Right atrium auricular region (tissue), 2 donors: ENCODE data around the gene MAP3K12. TPM values are rescaled to one million over a fixed set of nuclear protein-coding genes. Genes with fewer than 3 reads are reported as not detected.
A peak's percentile ranks its signal among the peaks of the same experiment; 100 is the strongest.

ENCODE experiments used
- DNase-seq: peaks from one replicate; pipeline ENCODE4 v3.0.0-alpha.2; 2019; ENCODE audit warnings: low spot score
- H3K27ac ChIP-seq, 2 donors: fragments of 200-600 bp; sonication (generic); 1 replicate in 1 of 2; 2 replicates in 1 of 2; pipeline ENCODE4 v1.5.1; 2016 to 2019
- H3K27me3 ChIP-seq, 2 donors: fragments of 200-600 bp; sonication (generic); one replicate each; pipeline versions ENCODE4 v1.5.1 to v1.6.0; 2017 to 2019
- H3K36me3 ChIP-seq: fragments of 200-600 bp; sonication (generic); one replicate; pipeline ENCODE4 v1.5.1; 2016
- H3K4me1 ChIP-seq, 2 donors: fragments of 200-600 bp; sonication (generic); one replicate each; pipeline versions ENCODE4 v1.5.1 to v1.6.0; 2017 to 2019
- H3K4me3 ChIP-seq, 2 donors: fragments of 200-600 bp; sonication (generic); 1 replicate in 1 of 2; 2 replicates in 1 of 2; pipeline ENCODE4 v1.5.1; 2017 to 2019; ENCODE audit warnings: mild to moderate bottlenecking in 1 of 2, moderate library complexity in 1 of 2
- H3K9me3 ChIP-seq, 2 donors: fragments of 200-600 bp; sonication (generic); one replicate each; pipeline ENCODE4 v1.5.1; 2019
- total RNA-seq, 2 donors: library from RNA; depleted of rRNA; stranded (reverse); fragments of >200 nt; gene quantifications; one replicate each; pipeline ENCODE4 v1.1.0, GENCODE V29; 2016
- TF ChIP-seq, protein P1 (sequence below), 2 donors: fragments of 200-600 bp; sonication (generic); IDR thresholded peaks; one replicate each; pipeline ENCODE4 v1.5.1; 2019; ENCODE audit warnings: antibody characterized with exemption in 2 of 2

MAP3K12 gene
- total RNA-seq, 2 donors from 2014 or later: 2.6 to 9.8 TPM

DNA sequence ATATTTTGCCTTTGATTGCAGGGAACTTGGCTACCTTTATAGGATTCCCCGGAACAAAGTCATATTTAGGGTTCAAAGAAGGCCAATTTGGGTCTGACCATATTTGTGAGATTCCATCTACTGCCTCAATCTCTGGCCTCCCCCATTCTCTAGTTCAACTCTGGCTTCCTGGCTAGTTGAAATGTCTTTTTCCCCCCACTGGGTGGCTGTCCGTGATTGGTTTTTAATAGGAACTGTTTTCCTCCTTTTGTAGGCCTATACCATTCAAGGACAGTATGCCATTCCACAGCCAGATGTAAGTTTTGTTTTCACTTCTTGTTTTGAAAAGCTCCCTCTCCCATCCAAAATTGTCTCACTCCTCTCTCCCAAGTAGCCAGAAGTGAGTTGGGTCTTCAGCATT lies 33.6 kb downstream of the MAP3K12 start:
- TF ChIP-seq, protein P1, sequence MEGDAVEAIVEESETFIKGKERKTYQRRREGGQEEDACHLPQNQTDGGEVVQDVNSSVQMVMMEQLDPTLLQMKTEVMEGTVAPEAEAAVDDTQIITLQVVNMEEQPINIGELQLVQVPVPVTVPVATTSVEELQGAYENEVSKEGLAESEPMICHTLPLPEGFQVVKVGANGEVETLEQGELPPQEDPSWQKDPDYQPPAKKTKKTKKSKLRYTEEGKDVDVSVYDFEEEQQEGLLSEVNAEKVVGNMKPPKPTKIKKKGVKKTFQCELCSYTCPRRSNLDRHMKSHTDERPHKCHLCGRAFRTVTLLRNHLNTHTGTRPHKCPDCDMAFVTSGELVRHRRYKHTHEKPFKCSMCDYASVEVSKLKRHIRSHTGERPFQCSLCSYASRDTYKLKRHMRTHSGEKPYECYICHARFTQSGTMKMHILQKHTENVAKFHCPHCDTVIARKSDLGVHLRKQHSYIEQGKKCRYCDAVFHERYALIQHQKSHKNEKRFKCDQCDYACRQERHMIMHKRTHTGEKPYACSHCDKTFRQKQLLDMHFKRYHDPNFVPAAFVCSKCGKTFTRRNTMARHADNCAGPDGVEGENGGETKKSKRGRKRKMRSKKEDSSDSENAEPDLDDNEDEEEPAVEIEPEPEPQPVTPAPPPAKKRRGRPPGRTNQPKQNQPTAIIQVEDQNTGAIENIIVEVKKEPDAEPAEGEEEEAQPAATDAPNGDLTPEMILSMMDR (IDR thresholded peaks at IDR 0.05): no peak
- H3K4me1 ChIP-seq: peaks cover 0 to 64% of the 10 kb centered on the region in 2 donors
- peaks cover 100% of the 10 kb centered on the region for H3K36me3 ChIP-seq
- H3K27me3 ChIP-seq: no peaks in the 10 kb centered on the region
- H3K4me3 ChIP-seq: no peak overlapping the region
- H3K27ac ChIP-seq: no peak overlapping the region
- no peak for DNase-seq
- H3K9me3 ChIP-seq: no peaks in the 10 kb centered on the region

DNA sequence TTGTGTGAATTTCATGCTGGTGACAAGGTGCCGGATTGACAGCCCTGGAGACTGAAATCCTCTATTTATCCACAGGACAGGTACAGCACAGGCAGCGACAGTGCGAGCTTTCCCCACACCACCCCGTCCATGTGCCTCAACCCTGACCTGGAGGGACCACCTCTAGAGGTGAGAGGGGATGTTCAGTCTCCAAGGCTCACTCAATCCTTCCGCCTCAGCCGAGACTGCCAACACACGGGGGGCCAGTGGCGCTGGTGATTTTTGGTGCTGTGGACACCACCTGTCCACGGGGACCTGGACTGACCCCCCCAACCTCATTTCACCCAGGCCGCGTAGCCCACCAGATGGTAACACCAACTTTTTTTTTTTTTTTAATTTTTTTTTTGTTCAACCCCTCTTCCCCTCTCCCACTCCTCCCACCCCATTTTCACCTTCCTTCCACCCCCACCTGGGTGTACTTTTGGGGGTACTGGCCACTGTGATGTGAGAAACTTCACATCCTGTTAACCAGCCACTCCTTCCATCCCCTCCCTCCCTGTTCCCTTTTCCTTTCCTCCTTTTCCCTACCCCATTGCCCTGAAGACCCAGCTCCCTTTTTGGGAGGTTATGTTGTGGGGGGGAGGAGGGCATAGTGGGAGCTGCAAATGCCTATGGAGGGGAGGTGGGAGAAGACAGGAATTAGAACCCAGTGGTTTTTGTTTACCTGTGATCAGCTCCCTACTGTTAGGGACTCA lies 34.4 kb downstream of the MAP3K12 start:
- no peak overlapping the region for H3K4me3 ChIP-seq
- H3K4me1 ChIP-seq: peaks cover 0 to 71% of the 10 kb centered on the region in 2 donors
- no peak overlapping the region for H3K27ac ChIP-seq
- H3K9me3 ChIP-seq: no peaks in the 10 kb centered on the region
- TF ChIP-seq, protein P1 (IDR thresholded peaks at IDR 0.05): no peak
- H3K27me3 ChIP-seq: no peaks in the 10 kb centered on the region
- peaks cover 100% of the 10 kb centered on the region for H3K36me3 ChIP-seq
- DNase-seq: no peak

DNA sequence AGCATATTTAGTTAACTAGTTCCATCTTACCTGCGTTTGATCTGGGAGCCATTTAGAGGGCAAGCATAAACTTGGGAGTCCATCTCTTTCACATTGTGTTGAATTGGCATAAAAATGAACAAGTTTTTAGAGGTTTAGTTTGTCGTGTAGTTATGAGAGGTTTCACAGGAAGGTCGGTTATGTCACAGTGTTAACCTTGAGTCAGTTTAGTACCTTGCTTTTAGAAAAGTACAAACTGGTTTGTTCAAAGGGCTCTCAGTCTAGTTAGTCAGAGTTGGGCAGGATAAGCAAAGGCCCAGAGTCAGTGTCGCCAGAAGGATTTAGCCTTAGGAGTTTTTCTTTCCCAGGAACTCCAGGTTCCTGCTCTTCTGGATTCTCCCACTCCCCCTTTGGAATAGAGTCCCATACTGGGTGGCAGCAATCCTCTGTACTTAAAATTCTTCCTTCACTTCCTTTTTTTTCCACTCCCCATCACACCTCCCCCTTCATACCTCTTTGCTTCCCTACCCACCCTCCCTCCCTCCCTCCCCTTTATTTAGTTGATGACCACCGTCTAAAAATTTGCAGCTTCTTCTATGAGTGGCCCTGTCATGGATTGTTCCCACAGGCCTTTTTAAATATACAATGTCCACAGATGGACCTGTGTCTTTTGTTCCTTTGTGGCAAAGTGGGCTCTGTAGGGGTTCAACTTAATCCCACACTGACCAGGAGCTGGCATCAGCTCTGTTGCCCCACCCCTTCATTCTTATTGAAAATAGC lies 35.3 kb downstream of the MAP3K12 start:
- no peak overlapping the region for H3K4me3 ChIP-seq
- H3K36me3 ChIP-seq: peaks cover 100% of the 10 kb centered on the region
- peaks cover 0 to 67% of the 10 kb centered on the region in 2 donors for H3K4me1 ChIP-seq
- H3K27ac ChIP-seq: no peak overlapping the region
- no peaks in the 10 kb centered on the region for H3K9me3 ChIP-seq
- no peaks in the 10 kb centered on the region for H3K27me3 ChIP-seq
- TF ChIP-seq, protein P1 (IDR thresholded peaks at IDR 0.05): no peak
- DNase-seq: no peak

DNA sequence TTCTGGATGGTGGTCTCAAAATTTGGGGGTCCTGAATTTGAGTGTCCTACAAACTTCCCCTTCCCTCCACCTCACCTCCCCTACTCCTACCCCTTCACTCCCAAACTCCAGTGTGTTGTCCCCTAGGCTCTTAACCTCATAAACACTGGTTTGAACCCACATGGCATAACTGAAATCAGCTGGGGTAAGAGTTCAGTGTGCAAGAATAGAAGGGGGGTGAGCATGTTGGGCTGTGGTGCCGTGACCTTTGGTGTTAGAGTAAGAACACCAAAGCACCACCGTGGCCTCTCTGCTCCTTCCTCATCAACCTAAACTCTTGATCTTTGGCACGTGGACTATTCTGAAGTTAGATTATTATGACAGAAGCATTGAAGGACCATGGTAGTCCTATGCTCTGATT lies 36.3 kb downstream of the MAP3K12 start:
- peak overlapping the region in 1 of 2 donors; percentile 19 for H3K27ac ChIP-seq
- peaks cover 0 to 67% of the 10 kb centered on the region in 2 donors for H3K4me1 ChIP-seq
- H3K36me3 ChIP-seq: peaks cover 100% of the 10 kb centered on the region
- H3K9me3 ChIP-seq: no peaks in the 10 kb centered on the region
- TF ChIP-seq, protein P1 (IDR thresholded peaks at IDR 0.05): no peak
- H3K4me3 ChIP-seq: no peak overlapping the region
- no peak for DNase-seq
- H3K27me3 ChIP-seq: no peaks in the 10 kb centered on the region

DNA sequence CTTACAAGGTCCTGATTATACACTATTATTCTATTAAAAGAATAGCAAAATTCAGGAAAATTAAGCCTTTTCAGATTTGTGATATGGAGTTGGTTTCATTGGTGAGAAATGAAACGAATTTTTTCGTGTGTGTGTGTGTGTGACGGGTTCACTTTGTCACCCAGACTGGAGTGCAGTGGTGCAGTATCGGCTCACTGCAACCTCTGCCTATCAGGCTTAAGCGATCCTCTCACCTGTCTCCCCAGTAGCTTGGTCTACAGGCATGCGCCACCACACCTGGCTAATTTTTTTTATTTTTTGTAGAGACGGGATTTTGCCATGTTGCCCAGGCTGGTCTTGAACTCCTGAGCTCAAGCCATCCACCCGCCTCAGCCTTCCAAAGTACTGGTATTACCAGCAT lies 37.7 kb downstream of the MAP3K12 start:
- Histone ChIP-seq H3K27me3 (no peaks in the 10 kb centered on the region), H3K27ac (peak overlapping the region in 1 of 2 donors; percentile 55), H3K9me3 (no peaks in the 10 kb centered on the region), H3K36me3 (peaks cover 100% of the 10 kb centered on the region), H3K4me3 (no peak overlapping the region), H3K4me1 (peaks cover 0 to 69% of the 10 kb centered on the region in 2 donors)
- TF ChIP-seq, protein P1 (IDR thresholded peaks at IDR 0.05): no peak
- DNase-seq: no peak
